ENCODE measurements around the gene CADPS.

Gene CADPS

DNA sequence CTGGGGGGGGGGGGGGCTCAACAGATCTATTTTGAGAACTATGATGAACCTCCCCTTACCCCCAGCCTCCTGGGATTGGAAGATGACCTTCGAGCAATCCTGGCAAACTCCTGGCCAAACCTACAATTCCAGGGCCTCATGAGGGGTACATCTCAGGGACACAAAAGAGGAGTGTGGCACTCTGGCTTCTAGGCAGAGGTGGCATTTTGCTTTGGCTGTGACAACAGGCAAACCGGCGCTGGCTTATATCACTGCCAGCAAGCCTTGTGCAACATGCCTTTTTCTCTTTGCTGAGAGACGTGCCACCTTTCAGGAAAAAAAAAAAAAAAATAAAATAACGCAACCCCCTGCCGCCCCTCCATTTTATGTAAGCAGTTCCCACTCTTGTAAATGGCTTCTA is 470.1 kb downstream of the CADPS start:
- no peak for DNase-seq

DNA sequence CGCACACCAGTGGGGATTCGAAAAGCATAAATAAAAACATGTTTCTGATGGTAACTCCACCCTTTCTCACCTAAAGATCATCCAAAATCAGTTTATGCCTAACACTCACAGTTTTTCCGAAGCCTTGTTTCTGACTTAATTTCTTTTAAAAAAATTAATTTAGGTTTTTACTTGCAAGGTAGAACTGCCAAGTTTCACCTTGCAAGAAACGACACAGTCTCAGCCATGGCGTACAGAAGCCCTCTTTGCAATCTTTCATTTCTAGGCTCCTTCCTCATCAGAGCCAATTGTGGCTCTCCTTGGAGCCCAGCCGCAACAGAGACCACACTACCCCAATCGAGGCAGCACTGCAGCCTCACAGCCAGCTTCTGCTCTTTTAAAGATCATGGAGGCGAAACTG is 470.9 kb downstream of the CADPS start:
- DNase-seq: no peak

DNA sequence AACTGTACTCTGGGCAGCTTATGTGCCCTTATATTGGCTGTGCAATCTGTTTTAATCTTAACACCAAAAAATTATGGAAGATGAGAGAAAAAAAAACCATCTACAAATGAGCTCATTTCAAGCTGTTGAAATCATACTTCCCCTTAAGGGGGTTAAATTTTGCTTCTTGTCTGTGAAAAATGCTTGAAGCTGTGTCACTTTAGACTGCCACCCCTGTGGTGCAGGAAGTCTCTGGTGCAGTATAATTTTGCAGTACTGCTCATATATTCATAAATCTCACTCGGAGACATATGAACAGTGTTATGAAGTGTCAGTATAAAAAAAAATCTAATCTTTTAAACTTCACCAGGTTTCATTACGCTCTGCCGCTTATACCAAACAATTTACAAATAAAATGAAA is 471.5 kb downstream of the CADPS start:
- DNase-seq: no peak

DNA sequence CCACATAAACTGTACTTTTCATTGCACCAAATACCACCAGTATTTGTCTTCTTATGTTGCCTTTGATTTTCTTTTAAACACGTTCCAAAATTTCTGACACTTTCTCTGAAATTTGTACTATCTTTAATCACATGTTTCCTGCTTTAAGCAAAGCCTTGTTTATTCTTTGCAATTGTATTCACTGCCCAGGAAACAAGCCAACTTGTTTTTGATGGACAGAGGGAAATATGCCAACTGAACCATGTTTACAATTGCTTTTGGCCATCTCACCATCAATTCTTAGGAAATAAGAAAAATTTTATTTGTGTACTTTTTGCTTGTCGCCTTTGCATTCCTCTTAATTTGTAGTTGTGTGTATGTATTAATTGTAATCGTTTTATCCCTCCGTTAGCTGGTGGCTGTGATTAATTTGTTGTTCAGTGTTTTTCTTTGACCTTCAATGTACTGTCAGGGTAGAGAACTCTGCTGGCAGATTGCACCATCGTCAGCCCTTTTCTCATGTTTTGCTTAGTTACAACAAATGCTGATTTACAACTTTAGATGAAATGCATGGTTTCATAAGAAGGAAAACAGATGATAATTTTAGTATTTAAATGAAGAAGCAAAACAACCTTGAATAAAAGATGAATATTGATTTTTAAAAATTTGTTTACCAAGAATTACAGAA is 482.5 kb downstream of the CADPS start:
- no peak for DNase-seq

DNA sequence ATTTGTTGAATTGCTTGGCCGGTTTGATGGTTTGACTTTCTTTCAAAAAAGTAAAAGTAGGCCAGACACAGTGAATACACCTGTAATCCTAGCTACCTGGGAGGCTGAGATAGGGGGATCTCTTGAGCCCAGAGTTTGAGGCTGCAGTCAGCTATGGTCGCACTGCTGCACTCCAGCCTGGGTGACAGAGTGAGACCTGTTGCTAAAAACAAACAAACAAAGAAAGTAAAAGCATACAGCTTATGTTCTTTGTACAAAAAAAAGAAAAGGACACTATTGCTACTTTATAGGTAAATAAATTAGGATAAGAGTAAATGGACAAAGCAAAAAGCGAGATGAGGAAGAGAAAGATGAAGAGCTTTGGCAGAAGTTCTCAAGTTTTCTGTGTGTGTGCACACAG is 488.0 kb downstream of the CADPS start:
- no peak for DNase-seq

DNA sequence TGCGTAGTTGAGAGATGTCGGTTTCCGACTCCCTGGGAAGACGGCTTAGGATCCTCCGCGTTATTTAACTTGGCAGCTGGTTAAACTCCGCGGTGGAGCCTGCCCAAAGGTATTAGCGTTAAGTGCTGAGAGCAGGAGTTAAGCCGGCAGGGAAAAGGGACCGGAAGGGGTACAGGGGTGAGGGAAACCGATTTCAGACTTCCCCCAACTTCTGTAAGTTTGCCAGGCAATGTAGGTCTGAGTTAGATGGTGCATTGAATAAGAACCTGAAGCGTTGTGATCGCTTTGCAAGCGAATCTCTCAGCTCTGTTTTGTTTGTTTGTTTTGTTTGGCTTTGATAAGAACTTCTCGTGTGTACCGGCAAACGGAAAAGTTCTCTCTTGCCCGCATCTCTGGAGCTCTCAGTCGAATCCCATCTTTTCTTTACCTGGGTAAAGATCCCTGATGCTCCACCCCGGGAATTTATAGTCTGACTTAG is 495.9 kb downstream of the CADPS start:
- DNase-seq: no peak

DNA sequence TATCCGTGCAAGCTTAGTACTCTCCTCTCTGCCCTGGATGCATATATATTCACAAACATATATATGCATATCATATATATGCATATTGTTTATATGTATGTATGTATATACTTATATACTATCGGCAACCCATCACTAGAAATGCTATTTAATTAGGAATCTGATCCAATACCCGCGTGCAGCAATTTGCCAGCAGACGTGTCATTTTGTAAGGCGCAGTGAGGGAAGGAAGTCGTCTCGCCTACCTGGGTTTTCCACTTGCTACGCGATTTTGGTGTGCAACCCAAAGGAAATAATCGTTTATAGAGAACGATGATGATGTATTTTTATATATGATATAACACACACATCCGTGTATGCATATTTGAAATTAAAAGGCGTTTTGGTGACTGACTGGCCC is 496.3 kb downstream of the CADPS start:
- no peak for DNase-seq

DNA sequence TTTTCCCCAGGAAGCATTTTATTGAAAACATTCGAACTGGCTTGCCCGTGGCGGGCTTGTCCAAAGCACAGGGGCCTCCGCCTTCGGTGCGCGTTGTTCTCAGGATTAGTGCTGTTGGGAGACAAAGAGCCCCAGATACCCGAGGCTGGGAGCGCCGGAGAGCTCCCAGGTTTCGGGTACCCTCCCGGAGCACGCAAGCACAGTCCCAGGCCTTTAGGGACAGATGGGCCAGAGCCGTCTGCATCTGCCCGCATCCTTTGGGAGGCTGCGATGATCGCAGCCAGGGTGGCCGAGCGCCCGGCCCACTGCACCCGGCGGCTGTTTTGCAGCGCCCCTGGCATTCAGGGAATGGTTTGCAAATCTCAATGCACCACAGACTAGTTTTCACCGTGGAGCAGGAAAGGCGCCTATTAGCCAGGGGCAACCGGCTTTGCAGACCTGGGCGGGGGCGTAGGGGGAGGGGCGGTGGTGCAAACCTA is 496.9 kb downstream of the CADPS start:
- DNase-seq: no peak

DNA sequence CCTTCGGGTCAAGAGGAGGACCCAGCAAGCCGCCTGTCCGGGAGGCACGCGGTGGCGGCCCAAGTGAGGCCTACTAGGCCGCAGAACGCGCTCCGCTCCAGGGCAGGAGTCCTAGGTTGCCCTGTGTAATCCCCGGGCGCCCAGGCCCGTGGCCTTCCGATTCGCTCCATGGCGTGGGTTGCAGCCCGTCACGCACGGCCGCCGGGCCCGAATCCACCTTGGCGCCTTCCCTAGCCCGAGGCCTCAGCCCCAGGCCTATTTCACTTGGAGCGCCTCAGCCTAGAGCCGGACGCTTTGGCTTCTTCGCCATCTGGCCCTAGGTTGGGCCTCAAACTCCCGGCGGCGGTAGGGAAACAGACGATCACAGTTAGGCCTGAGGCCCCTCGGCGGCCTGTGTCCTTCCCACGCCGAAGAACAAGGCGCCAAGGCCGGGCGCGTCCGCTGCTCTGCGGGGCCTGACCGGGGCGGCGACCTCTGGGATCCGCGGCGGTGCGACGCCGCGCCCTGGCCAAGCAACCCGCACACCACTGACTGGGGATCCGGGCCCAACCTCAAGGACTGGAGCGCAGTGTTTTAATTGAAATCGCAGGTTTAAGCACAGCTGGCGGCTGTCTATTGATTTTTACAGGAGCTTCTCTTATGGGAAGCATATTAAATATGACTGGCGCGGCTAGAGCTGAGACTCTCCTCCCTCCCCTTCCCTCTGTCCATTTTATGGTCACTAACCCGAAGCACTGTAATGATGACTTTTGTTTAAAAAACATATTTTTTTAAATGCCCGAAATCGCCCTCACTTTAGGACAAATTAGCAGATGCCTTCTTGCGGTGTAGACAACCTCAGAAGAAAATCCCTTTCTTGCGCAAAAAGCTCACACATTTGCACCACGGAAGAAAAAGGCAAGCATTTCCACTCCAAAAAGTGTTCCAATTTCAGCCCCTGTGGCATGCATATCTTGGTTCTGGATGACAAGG is 498.0 kb downstream of the CADPS start:
- DNase-seq: no peak

DNA sequence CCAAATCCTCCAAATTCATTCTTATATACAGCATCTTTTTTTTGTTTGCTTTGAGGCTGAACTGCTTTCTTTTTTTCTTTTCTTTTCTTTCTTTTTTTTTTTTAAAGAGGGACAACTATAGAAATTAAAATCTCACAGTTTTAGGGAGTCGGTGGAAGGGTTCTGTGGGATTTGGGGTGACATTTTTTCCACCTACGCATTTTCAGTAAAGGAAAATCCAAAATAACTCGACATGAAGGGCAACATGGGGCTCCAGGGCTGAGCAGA is 498.8 kb downstream of the CADPS start:
- DNase-seq: no peak

DNA sequence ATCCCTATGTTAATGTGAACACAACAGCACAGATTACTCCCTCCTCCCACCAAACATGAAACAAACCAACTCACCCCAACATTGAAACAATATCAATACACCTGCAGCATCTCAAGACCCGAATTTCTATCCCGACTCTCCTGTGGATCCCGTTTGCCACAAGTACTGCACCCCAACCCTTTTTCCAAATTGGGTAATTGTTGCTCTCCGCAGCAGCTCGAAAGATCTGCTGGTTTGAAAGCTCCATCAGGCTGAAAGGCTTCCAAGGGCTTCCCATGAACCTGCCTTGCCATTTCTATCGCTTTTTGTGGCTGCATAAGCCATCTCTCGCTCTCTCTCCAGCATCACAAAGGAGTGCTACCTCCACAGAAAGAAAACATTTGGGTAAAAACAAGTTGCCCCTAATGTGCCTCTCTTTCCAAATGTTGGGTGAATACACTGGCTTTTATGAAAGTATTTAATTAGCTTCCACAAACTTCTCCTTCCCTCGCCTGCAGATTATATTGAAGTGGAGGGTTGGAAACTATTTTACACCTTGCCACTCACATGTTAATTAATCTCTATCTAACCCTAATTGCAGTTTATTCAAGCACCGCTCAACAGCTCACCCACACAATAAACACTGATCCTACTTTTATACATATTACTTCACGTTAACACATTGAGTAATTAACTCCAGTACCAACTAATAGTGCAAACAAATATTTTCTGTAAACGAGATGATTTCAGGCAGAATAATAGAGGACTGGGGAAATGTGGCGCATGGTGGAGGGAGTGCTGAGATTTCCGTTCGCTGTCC is 499.4 kb downstream of the CADPS start:
- no peak for DNase-seq

DNA sequence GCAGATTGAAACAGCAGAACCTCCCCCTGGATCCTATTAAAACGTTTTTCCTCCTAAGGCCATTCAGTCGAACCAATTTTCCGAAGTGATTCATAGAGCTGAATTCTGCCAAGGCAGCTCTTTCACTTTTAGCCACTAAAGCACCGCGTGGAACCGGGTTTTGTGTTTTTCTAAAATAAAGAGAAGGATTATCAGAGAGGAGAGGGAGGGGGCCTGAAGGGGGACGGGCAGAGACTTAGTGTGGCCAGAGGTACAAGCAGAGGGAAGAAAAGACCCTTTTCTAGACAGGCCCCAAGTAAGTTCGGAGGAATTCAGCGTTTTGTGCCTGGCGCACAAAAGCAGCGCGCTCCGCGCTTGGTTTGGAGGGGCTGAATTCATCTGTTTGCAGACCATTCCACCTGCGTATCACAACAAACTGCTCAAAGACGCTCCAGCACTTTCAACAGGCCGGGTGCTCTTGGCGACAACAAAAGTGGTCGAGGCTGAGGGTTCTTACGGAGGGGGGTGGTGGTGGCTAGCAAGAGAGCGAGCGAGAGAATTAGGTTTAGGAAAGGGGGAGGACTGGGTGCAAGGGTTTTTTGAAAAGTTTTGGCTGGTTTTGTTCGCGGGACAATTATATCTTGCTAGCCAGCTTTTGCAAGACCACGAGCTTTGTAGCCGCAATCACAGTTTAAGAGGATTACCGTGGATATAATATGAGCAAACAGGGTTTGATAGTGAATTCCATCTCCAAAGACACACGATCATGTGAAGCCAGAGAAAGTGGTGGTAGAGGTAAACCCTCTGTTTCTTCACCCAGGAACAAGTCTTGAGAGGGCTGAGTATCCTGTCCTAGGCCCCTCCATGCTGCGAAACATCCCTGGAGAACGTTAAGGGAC is 500.6 kb downstream of the CADPS start:
- no peak for DNase-seq

DNA sequence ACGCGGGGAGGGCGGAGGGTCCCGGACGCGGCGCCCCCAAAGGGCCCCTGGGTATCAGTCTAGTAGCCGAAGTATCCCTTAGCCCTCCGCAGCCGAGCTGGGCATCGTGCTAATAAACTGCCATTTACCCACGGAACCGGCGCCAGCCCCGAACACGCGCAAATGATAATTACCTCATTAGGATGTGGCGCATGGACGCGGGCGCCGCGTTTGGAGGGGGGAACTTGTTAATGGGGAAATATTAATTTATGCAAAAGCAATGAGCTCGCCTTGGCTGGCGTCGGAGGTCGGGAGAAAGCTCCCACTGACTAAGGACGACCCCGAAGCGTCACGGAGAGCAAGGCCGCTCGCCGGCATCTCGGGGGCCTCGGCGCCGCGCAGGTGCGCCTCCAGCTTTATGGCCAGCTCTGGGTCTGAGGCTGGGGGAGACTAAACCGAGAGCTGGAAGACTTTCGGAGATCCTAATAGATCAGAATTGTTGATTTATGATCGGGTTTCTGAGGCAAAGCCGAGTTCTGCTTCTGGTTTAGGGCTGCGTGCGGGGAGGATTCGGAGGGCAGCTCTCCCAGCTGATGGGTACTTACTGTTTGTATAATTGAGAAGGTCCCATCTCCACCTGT is 501.4 kb downstream of the CADPS start:
- DNase-seq: no peak

DNA sequence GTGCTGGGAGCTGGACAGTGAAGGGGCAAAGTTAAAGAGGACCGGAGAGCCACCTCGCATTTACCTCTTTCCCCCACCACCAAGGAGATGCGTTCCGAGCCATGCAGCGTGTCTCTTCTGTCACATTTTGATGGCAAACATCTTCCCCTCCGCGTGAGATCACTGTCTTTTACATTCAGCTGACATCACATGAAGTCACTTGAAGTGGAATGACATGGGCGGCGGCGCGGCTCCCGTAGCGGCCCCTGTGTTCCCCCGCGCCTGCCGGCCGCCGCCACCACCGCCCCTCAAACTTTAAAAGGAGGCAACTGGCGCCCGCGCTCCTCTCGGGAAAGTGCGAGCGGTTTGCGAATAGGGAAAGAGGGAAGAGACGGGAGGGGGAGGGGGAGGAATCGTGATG is 502.0 kb downstream of the CADPS start, which contains the start of gene FEZF2:
Gene FEZF2 (minus strand): TSS at position 336 of the 400 bp plus-strand sequence. CDS start 682 bp downstream, outside the sequence.
- DNase-seq: no peak

DNA sequence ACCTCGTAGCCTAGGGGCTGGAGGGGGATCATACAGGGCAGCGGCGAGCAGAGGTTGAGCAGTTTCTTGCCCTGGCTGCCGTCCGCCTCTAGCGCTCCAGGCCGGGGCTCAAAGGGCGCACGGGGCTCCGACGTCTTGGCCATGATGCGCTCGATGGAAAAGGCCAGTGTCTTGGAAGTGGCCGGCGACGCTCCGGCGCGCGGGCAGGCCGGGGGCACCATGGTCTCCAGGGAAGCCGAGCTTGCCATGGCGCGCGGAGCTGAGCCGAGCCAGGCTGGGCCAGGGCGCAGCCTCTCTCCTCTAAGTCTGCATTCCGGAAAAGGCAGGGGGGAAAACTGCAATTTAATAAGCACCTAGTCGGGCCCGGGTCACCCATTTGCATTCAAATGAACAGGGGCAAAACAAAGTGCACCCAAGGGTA is 502.6 kb downstream of the CADPS start:
- no peak for DNase-seq

DNA sequence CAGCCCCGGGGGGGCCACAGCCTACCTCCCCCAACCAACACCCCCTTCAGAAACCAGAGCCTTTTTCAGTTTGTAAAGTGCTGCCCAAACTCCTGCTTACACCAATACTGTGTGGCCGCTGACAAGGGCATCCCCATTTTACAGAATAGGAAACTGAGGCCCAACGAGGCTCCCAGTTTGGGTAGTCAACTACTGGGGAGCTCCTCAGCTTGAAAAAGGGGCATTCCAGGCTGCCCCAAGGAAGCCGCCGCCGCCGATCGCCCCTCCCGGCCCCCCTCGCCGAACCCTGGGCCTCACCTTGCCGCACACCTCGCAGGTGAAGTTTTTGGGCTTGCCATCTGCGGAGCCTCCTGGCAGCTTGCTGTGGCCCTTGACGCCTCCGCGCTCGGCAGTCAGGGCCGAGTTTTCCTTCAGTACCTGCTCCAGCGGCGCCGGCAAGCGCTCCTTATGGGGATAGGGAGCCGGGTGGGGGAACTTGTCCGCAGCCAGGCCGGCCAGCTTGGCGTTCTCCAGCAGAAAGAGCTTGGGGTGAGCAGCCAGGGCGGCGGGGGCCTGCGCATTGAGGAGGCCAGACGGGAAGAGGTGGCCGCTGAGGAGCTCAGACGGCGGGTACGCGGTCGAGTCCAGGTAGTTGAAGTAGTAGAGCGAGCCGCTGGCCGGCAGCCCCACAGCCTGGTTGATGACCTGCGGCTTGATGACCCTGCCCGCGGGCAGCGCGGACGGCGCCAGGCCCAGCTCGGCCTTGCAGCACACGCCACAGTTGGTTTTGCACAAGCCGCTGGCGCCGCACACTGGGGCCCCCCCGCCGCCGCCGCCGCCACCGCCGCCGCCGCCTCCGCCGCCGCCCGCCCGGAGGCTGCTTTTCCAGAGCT is 503.3 kb downstream of the CADPS start:
- no peak for DNase-seq

DNA sequence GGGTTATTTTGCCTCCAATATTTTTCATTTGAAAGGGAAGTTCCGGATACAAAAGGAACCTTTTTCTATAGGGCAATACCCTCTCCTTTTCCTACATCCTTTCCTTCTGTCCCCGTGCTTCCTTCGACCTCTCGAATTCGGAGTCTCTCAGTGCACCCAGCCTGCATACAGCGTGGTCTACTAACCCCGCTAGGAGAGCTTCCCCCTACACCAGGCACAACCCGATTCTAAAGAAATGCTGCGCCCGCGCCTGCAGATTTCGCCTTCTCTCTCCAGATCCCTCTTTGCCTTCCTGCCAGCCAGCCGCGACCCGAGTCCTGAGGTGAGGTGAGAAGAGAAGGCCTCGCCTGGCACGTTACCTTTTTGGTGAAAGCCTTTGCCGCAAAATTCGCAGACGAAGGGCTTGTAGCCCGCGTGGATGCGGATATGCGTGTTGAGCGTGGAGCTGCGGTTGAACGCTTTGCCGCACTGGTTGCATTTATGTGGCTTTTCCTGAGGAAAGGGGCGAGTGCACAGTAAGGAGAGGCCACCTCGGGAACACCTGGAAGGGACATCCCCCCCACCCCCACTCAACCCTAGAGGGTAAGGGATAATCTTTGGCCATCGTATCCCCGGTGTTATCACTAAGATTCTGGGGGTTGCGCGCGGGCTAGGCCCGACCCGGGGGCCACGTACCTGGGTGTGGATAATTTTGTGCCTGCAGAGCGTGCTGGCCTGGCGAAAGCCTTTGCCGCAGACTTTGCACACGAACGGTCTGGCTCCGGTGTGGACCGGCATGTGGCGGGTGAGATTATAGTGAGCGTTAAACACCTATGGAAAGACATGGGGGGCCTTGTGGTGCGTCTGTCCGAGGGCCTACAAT is 504.1 kb downstream of the CADPS start:
- DNase-seq: no peak

DNA sequence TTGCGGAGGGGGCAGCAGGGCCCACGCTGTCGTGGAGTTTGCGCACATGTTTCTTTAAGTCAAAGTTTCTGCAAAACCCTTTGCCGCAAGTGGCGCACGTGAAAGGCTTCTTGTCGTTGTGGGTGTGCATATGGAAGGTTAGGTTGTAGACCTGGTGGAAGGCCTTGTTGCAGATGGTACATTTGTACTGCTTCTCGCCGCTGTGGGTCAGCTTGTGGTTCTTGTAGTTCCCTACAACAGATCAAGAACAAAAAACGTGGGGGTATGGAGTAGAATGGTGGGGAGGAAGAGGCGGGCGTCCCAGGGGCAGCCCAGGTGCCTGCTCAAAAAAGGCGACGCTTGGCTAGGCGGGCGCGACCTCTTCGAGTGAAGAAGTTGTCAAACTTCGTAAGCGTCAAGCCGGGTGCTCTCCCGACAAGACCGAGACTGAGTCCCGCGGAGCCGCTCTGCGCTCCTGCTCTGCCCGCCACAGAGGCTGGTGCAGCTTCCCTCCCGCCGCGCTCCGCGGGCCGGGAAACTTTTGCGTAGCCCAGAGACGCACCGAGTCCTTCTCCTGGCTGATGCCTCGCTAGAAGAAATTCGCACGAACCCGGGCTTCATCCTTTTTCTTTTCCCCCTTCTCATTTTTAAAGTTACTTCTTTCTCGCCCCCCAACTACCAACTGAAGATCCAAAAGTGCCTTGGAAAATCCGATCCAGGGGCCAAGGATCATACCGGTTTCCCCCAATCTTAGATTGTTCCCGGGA is 504.9 kb downstream of the CADPS start:
- DNase-seq: no peak

DNA sequence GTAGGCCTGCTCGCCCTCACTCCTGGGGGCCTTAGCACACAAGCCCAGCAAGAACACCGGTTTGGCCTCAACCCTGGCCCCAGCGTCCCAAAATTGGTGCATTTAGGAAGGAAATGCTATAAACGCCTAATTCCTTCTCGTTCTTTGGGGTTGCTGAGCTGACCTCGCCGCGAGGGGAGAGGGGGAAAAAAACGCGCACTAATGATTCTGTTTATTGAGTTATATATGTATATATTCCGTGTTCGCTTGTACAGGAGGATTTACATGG is 505.8 kb downstream of the CADPS start:
- no peak for DNase-seq

Measured in stimulated activated naive CD4-positive, alpha-beta T cell treated with Interleukin-2 at 50 U/mL for 16 hours (primary cell).